ENCODE results near the gene TMEM135.

DNA sequence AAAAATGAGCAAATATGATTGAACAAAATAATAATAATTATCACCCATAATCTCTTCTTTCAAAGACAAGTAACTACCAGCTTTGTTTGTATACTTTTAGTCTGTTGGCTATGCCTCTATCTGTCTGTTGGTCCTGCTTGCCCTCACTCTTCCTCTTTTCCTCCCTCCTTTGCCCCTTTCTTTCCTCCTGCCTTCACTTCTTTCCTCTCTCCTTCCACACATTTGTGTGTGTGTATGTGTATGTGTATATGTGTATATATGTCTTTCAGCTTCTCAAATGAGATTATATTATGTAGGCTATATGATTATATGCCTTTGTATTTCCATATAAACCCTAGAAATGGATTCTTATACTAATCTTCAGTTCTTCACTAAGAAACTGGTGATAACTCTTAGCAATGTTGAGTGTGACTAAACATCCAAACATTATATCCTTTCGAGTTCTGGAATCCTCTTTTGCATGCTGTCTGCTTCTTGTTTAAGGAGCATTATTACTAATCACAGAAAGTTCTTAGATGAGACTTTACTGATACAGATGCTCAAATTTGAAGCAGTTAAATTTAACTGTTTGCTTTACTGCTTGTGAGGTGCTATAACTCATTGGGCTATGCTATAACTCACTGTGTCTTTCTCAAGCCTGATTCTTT, 219.1 kb downstream of the TMEM135 start:
- TF ChIP-seq, protein P1, sequence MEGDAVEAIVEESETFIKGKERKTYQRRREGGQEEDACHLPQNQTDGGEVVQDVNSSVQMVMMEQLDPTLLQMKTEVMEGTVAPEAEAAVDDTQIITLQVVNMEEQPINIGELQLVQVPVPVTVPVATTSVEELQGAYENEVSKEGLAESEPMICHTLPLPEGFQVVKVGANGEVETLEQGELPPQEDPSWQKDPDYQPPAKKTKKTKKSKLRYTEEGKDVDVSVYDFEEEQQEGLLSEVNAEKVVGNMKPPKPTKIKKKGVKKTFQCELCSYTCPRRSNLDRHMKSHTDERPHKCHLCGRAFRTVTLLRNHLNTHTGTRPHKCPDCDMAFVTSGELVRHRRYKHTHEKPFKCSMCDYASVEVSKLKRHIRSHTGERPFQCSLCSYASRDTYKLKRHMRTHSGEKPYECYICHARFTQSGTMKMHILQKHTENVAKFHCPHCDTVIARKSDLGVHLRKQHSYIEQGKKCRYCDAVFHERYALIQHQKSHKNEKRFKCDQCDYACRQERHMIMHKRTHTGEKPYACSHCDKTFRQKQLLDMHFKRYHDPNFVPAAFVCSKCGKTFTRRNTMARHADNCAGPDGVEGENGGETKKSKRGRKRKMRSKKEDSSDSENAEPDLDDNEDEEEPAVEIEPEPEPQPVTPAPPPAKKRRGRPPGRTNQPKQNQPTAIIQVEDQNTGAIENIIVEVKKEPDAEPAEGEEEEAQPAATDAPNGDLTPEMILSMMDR (IDR thresholded peaks at IDR 0.05) = no peak
- no peak for TF ChIP-seq EZH2 (IDR thresholded peaks at IDR 0.05; ENCODE audit: borderline replicate concordance, insufficient read depth, low read depth, low read length, poor library complexity, severe bottlenecking)
